ENCODE results near the gene SOBP.

SOBP gene

DNA sequence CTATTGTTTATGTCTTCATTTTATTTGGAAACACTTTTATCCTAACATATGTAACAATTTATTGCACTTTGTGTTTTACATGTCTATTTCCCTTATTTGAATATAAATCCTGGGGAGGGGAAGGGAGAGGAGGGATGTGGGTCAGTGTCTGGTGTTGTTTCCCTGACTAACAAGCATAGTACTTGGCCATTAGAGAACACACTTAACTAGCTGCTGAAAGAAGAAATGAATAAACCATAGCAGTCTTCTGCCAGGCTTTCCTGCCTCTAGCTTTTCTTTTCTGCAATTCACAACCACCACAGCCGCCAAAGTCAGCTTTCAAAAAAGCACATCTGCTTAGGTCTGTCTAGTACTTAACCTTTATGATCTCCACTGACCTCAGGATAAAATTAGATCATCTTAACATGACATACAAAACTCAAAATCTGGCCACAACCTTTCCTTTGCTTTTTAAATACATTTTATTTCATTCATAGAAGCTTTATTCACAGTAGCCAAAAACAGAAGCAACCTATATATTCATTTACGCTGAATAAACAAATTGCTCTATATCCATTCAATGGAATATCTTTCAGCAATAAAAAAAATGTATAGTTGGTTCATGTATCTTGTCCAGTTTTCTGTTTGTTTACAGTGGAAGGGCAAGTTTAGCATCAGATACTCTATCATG is 46.8 kb upstream of the SOBP start:
- H3K27ac ChIP-seq (ENCODE audit: extremely low read depth, low read depth, low read length) = no peak overlapping the region
- ChIA-PET CTCF (interaction anchor here (0.6 to 2.0 kb wide), 3 partner anchors 11 to 1003 kb away, joined by 3 to 6 read pairs (median 5); no protein-coding TSS in a partner anchor), POLR2A (interaction anchor here (3.1 kb wide), 1 partner anchor 17 kb away, joined by 15 read pairs; the partner anchor contains the start of gene PDSS2)
- no peaks in the 10 kb centered on the region for H3K36me3 ChIP-seq (ENCODE audit: control insufficient read depth in 2 of 2, insufficient read depth in 1 of 2, low read length in 2 of 2)
- no peak overlapping the region for H3K4me3 ChIP-seq (ENCODE audit: low read depth, low read length)
- H3K9me3 ChIP-seq (ENCODE audit: control insufficient read depth, insufficient read depth, low read depth, low read length) = no peaks in the 10 kb centered on the region
- TF ChIP-seq, protein P1, sequence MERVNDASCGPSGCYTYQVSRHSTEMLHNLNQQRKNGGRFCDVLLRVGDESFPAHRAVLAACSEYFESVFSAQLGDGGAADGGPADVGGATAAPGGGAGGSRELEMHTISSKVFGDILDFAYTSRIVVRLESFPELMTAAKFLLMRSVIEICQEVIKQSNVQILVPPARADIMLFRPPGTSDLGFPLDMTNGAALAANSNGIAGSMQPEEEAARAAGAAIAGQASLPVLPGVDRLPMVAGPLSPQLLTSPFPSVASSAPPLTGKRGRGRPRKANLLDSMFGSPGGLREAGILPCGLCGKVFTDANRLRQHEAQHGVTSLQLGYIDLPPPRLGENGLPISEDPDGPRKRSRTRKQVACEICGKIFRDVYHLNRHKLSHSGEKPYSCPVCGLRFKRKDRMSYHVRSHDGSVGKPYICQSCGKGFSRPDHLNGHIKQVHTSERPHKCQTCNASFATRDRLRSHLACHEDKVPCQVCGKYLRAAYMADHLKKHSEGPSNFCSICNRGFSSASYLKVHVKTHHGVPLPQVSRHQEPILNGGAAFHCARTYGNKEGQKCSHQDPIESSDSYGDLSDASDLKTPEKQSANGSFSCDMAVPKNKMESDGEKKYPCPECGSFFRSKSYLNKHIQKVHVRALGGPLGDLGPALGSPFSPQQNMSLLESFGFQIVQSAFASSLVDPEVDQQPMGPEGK (tag by site-specific recombination; IDR thresholded peaks at IDR 0.05) = no peak
- TF ChIP-seq MYNN (tag by site-specific recombination; IDR thresholded peaks at IDR 0.05; ENCODE audit: borderline replicate concordance) (no peak), ZNF670 (tag by site-specific recombination; IDR thresholded peaks at IDR 0.05; ENCODE audit: low read depth) (no peak), ZNF660 (tag by site-specific recombination; IDR thresholded peaks at IDR 0.05) (no peak), ZNF837 (tag by site-specific recombination; IDR thresholded peaks at IDR 0.05) (no peak), ZNF664 (tag by site-specific recombination; IDR thresholded peaks at IDR 0.05) (no peak), ZNF776 (tag by site-specific recombination; IDR thresholded peaks at IDR 0.05; ENCODE audit: borderline replicate concordance) (no peak), GLIS2 (tag by site-specific recombination; IDR thresholded peaks at IDR 0.05) (no peak), ZEB2 (tag by site-specific recombination; IDR thresholded peaks at IDR 0.05) (no peak), ZNF792 (tag by site-specific recombination; IDR thresholded peaks at IDR 0.05) (no peak), HOXA7 (CRISPR knock-in tag; IDR thresholded peaks at IDR 0.05; ENCODE audit: borderline replicate concordance) (no peak), KLF16 (tag by site-specific recombination; IDR thresholded peaks at IDR 0.05) (no peak)
- TF ChIP-seq, protein P2, sequence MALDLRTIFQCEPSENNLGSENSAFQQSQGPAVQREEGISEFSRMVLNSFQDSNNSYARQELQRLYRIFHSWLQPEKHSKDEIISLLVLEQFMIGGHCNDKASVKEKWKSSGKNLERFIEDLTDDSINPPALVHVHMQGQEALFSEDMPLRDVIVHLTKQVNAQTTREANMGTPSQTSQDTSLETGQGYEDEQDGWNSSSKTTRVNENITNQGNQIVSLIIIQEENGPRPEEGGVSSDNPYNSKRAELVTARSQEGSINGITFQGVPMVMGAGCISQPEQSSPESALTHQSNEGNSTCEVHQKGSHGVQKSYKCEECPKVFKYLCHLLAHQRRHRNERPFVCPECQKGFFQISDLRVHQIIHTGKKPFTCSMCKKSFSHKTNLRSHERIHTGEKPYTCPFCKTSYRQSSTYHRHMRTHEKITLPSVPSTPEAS (tag by site-specific recombination; IDR thresholded peaks at IDR 0.05) = no peak
- TF ChIP-seq, protein P3, sequence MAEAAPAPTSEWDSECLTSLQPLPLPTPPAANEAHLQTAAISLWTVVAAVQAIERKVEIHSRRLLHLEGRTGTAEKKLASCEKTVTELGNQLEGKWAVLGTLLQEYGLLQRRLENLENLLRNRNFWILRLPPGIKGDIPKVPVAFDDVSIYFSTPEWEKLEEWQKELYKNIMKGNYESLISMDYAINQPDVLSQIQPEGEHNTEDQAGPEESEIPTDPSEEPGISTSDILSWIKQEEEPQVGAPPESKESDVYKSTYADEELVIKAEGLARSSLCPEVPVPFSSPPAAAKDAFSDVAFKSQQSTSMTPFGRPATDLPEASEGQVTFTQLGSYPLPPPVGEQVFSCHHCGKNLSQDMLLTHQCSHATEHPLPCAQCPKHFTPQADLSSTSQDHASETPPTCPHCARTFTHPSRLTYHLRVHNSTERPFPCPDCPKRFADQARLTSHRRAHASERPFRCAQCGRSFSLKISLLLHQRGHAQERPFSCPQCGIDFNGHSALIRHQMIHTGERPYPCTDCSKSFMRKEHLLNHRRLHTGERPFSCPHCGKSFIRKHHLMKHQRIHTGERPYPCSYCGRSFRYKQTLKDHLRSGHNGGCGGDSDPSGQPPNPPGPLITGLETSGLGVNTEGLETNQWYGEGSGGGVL (tag by site-specific recombination; IDR thresholded peaks at IDR 0.05) = no peak
- TF ChIP-seq, protein P4, sequence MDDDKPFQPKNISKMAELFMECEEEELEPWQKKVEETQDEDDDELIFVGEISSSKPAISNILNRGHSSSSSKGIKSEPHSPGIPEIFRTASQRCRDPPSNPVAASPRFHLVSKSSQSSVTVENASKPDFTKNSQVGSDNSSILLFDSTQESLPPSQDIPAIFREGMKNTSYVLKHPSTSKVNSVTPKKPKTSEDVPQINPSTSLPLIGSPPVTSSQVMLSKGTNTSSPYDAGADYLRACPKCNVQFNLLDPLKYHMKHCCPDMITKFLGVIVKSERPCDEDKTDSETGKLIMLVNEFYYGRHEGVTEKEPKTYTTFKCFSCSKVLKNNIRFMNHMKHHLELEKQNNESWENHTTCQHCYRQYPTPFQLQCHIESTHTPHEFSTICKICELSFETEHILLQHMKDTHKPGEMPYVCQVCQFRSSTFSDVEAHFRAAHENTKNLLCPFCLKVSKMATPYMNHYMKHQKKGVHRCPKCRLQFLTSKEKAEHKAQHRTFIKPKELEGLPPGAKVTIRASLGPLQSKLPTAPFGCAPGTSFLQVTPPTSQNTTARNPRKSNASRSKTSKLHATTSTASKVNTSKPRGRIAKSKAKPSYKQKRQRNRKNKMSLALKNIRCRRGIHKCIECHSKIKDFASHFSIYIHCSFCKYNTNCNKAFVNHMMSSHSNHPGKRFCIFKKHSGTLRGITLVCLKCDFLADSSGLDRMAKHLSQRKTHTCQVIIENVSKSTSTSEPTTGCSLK (tag by site-specific recombination; IDR thresholded peaks at IDR 0.05) = no peak
- TF ChIP-seq, protein P5, sequence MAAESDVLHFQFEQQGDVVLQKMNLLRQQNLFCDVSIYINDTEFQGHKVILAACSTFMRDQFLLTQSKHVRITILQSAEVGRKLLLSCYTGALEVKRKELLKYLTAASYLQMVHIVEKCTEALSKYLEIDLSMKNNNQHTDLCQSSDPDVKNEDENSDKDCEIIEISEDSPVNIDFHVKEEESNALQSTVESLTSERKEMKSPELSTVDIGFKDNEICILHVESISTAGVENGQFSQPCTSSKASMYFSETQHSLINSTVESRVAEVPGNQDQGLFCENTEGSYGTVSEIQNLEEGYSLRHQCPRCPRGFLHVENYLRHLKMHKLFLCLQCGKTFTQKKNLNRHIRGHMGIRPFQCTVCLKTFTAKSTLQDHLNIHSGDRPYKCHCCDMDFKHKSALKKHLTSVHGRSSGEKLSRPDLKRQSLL (tag by site-specific recombination; IDR thresholded peaks at IDR 0.05) = no peak
- no peaks in the 10 kb centered on the region for H3K4me1 ChIP-seq (ENCODE audit: control insufficient read depth, insufficient read depth, low read length)

Data from HEK293 (cell line).